GM18868 (cell line): ENCODE data around the gene C17orf67.
A peak's percentile ranks its signal among the peaks of the same experiment; 100 is the strongest.

Experiments used
- ATAC-seq: cut with Tn5 transposase; IDR thresholded peaks from one replicate; pipeline ENCODE4 v1.9.1; 2021; ENCODE audit warnings: mild to moderate bottlenecking, moderate library complexity; ENCODE audit not compliant: unreplicated experiment

C17orf67 gene, protein sequence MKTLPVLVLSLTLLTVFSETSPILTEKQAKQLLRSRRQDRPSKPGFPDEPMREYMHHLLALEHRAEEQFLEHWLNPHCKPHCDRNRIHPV

DNA sequence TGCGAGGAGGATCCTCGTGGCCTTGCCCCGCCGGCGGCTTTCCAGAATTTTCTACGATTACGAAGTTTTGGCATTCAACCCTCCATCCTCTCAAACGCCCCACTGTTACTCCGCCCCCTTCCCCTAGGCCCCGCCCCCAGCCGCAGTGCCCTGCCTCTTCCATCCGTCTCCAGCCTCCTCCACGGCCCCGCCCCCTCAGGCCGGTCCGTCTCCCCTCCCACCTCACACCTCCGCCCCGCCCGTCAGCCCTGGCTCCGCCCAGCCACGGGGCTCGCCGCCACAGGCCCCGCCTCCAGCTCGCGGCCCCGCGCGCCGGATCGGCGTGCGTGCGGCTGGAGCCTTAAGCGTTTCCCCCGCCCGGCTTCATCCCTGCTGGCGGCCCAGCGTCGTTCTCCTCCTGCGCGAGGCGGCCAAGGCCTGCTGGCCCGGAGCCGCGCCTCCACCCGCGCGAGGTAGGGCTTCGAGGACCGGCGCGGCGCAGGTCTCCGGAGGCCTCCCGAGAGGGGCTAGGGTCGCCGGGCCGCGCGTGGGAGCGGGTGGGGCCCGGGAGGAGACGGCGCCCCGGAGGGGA, at the start of gene C17orf67, which contains the start of gene DGKE:
Gene C17orf67 (minus strand): TSS at position 112 of the 571 bp plus-strand sequence. CDS start 18,110 bp downstream, outside the sequence.
Gene DGKE (plus strand): TSS at position 343 of the 571 bp plus-strand sequence. CDS start 645 bp downstream, outside the sequence.
- ATAC-seq: peak; percentile 73

DNA sequence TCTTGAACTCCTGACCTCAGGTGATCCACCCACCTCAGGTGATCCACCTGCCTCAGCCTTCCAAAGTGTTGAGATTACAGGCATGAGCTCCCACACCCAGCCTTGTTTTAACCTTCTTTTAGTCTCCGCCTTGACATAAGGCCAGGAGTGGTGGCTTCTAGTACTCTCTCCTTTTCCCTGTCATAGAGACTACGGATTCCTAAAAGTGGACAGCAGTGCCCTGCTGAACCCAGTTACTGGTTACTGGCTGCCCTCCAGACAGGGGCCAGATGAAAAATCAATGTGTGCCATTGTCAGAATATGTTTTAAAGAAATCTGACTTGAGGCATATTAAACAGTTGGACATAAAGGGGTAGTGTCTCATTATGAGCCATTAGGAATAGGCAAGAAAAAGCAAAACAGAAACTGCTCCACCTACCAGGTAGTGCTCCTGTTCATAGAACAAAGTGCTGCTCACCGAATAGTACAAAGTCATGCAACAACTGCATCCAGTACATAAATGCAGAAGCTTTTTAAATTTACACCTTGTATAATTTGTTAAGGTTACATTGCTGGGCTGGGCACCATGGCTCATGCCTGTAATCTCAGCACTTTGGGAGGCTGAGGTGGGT, 48.1 kb upstream of the C17orf67 start:
- no peak for ATAC-seq

DNA sequence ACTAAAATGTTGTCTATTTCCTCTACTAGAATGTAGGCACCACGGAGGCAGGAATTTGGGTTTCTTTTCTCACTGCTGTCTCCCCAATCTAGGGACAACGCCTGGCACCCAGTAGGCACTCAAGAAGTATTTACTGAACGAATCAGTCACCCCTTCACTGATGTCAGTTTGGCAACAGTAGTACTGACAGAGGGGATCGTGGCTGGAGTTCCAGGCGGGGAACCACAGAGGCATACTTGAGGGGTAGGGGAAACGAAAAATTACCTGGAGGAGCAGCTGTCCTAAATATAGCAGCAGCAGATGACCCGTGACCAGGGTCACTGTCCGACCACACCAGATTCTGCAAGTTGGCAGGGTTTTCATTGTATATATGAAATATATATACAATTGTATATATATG, 46.9 kb upstream of the C17orf67 start:
- ATAC-seq: no peak

DNA sequence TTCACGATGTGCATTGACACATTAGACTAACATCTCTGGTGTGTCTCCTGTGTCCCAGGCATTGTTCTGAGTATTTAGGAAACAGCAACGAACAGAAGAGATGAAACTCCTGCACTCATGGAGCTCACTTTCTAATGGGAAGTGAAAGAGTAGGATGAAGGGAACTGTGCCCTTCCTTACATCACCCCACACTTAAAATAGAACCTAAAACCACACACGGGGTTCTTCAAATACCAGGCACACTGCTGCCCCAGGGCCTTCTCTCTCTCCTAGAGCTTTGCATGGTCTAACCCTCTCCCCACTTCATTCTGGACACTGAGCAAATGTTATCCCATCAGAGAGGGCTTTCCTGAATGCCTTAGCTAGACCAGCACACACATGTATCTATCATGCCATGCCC, 46.4 kb upstream of the C17orf67 start:
- no peak for ATAC-seq

DNA sequence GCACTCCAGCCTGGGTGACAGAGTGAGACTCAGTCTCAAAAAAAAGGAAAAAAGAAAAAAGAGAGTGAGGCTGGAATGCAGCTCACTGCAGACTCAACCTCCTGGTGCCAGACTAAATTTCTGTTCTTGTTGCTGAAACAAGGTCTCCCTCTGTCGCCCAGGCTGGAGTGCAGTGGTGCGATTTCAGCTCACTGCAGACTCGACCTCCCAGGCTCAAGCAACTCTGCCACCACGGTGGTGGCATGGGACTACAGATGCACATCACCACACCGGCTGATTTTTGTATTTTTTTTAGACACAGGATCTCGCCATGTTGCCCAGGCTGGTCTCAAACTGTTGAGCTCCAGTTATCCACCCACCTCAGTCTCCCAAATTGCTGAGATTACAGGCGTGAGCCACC, 45.6 kb upstream of the C17orf67 start:
- no peak for ATAC-seq

DNA sequence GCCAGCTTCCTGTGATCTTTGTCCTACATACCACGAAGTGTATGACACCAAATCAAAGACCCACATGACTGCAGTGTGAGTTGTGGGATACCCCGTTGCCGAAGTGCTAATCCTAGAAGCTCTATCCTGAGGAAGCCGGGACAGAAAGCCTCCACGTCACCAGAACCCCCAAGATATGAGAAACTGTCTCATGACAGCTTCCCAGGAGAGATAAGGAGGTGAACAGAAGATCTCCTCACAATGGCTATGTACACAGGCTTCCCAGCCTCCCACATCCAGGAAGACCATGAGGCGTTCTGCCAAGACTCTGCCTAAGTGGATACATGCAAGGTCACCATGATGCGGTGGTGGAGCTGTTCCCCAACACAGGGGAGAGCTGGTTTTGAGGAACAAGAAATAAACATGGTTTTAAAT, 43.1 kb upstream of the C17orf67 start:
- no peak for ATAC-seq

DNA sequence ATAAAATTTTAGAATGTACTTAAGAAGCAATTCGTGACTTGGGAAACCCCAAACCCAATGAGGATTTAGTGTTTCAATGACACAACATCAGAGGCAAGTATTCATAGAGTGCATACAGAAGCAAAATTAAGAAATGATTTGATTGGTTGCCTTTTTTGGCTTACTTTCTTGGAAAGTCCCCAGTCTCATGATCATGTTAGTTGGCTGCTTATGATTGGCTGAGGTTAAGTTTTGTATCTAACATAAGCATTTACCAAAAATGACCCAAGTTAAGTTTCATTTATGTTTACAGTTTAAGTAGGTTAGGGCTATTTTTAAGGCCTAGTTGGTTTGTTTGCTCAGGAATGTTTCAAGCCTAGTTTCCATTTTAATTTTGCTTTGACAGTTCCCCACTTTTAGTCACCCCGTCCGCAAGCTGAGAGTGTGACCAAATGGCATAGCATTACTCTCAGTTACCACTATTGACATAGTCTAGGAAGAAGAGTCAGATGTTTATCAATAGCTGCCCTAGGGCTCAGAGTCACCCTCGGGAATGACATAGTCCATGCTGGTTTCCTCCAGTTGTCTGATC, 36.4 kb upstream of the C17orf67 start:
- peak; percentile 79 for ATAC-seq

DNA sequence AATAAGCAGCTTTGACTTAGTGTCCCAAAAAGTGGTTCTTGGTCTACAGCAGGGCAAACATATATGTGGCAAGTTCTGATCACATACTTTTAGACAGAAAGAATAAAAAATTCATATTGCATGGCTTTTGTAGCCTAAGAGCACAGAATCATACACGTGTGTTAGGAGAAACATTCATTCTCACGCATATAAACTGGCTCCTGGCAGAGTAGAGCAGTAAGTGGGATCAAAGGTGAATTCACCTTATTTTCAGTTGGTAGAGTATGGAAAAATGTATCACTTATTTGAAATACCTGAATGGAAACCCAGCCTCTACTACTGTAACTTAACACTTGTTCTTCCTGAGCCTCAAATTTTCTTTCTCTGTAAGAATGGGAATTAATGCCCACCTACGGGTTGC, 35.0 kb upstream of the C17orf67 start:
- no peak for ATAC-seq

DNA sequence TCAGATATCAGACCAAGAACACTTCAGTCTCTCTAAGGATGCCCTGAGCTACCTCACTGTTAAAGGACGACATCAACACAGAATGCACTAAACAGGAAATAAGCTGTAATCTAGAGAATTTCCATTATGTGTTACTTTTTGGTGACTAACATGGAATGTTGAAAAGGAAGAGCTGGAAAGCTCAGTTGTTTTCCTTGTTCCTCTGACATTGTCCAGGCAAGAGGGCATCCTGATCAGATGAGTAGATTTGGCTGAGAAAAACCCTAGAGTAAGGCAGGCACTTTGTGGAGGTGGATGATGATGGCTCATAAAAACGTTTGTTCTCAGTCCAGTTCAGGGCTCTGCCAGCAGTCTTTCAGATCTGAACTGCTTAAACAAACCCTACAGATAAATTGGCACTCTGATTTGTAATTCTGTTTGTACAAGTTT, 34.2 kb upstream of the C17orf67 start:
- ATAC-seq: no peak

DNA sequence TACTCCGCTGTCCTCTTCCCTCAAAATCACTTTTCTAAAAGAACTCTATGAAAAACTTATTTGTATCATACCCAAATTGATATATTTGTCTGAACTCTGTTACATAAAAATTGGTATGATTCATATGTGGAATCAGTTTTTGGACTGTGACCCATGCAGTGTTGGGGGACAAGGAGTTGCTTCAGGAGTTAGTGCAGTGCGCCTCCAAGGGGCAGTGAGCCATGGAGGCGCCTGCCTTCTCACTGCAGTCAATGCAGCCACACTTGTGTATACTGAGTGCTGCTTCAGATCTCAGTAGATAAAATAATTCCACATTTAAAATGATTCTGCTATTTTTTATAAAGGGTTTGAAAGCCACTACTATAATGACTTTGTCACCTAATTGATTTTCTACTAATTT, 32.8 kb upstream of the C17orf67 start:
- peak; percentile 45 for ATAC-seq

DNA sequence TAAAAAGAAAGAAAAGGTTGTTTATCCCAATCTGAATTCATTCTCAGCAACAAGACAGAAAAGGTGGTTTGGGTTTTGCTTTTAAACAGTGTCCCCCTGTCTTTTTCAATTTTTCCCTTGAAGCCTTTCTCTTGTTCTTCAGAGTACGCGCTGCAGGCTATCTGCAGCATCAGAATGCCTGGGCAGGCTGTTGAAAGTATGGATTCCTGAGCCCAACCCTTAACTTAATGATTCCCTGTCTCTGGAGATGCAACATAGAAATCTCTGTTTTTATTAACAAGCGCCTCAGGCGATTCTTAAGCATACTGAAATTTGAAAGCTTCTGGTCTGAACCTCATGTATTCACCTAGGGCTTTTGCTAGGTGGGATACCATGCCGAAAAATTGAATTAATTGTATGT, 32.4 kb upstream of the C17orf67 start:
- no peak for ATAC-seq

DNA sequence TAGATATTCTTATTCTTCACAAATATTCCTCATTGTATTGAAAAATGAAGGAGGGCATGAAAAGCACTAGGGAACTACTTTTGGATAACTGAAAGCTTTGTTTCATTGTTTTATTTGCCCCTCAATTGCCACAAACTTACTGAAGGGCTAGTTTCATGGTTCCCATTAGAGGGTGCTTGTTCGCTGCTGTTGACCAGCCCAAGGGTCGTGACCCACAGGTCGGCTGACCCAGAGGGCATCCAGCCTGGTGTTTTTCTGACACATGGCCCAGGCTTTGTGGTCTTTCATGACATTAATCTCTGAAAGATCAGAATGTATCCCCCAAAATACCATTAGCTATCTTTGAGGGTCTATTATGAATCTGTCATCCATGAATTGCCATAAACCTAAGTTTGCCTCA, 30.3 kb upstream of the C17orf67 start:
- no peak for ATAC-seq

DNA sequence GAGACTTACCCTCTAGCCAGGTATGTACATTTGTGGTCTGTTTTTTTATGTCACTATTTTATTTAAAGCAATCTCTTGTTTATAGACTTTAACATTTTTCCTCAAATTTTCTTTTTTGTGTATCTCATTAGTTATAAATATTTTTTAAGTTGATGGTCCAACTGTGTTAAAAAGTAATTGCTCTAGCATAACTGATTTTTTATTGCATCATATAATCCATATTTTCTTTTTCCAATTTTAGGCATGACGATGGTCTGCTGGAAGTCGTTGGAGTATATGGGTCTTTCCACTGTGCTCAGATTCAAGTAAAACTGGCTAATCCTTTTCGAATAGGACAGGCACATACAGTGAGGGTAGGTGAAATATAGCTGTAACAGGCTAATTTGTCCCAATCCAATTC, 28.2 kb upstream of the C17orf67 start:
- no peak for ATAC-seq

DNA sequence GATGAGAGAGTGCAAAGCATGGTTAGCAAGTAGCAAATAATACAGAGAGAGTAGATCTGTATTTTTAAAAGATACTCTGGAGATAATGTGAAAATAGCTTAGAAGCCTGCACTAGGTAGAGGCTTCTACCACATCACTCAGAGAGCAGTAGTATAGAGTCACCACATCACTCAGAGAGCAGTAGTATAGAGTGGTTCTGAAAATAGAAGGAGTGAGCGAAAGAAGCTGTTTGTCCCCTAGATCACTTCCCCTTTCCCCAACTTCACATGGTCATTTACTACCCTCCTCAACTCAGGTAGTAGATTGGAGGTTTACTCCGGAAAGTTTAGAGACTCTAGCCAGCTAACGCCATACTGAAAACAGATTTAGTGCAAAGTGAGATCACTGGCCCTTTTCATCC, 17.3 kb upstream of the C17orf67 start:
- peak; percentile 98 for ATAC-seq

DNA sequence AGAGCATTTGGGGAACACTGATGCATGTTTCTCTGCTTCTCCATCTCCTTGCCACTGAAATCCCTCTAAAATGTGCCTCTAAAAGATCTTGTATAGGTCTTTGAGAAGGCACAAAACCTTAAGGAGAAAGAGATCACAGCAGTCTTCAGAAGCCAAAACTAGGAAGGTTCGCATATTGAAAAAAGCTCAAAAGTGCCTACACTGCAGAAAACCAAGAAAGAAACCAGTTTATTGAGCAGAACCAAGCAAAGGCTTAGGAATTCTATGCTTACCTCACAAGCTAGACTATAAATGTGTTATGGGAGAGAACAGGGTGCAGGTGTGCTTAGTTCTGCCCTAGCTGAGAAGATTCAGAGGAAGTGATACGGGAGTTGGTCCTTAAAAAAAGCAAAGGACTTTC, 16.9 kb upstream of the C17orf67 start:
- ATAC-seq: peak; percentile 21

DNA sequence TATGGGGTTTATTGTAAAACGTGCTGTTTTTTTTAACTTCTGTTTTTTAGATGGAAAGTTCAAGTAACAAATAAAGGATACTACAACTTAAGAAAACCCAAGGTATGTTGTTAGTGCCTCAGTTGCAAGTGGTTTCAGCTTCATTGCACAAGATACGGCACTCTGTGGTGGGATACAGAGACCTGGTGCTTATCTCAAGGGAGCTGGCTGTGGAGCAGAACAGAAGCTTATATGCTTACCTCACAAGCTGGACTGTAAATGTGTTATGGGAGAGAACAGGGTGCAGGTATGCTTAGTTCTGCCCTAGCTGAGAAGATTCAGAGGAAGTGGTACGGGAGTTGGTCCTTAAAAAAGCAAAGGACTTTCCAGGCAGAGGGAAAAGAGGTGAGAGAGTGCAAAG, 15.4 kb upstream of the C17orf67 start:
- ATAC-seq: no peak

DNA sequence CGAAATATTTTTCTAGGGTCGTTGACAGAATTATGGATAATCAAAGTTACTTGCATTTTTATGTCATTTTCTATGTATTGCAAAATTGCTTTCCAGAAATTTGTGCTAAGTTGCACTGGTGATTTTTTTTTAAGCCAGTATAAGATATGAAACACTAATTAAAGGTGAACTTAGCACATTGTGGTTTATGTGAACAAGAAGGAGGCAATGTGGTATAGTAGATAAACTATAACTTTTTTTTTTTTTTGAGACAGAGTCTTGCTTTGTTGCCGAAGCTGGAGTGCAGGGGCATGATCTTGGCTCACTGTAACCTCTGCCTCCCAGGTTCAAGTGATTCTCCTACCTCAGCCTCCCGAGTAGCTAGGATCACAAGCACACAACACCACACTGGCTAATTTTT, 13.4 kb upstream of the C17orf67 start:
- no peak for ATAC-seq

DNA sequence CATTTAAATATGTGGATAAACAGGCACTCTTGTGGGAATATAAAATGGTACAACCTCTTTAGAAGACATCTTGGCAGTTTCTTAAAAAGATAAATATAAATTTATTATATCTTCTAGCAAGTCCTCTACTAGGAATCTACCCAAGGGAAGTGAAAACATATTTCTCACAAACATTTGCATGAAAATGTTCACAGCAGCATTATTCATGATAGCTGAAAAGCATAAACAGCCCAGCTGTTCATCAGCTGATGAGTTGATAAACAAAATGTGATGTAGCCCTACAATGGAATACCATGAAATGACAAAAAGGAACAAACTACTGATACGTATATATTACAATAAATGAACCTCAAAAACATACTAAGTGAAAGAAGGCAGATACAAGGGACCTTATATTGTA, 12.2 kb upstream of the C17orf67 start:
- ATAC-seq: no peak

DNA sequence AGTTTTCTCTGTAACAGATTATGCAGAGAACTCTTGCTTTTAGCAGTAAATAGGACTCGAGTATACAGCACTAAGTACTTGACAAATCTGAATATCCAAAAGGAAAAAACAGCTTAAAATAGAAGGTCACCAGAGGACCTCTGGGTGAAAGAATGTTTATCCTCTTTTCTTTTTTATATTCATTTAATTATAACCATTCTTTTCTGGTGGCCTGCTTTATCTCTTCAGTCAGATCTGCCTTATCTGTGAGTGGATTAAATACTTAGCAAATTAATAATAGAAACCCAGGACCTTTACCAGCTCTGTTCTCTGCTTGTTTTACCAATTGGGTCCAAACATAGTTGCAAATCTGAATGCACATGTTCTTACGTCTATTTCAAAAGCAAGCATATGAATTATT, 8.9 kb upstream of the C17orf67 start:
- no peak for ATAC-seq

DNA sequence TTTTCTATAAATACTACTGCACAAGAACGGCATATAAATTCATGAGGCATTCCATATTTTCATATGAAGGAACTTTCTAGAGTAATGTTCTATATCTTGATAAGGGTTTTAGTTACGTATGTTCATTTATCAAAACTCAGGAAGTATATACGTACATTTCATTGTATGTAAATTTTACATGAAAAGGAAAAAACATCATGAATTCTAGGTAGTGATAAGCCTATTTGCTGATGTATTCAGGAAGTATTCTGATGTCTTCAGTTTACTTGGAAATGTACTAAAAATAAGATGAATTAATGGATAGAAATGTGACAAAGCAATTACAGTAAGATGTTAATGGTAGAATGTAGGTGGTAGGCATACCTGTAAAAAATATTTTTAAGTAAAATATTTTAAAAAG, 5.0 kb upstream of the C17orf67 start:
- no peak for ATAC-seq

DNA sequence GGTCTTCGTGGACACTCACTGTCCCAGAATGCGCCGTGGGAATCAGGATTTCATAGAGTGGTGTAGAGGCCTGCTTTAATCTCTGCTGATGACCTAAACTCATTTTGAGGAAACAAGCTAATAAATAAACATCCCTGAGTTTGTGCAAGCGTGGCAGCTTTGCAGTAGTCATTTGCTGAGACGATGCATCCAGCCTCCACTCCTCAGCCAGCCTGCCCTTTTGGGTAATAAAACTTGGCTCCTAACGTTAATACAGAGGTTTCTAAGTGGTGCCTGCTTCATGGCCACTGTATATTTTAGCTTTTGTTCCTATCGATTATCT, 1.5 kb upstream of the C17orf67 start:
- no peak for ATAC-seq
